ENCODE data around the gene C10orf95. TPM values are rescaled to one million over a fixed set of nuclear protein-coding genes. Genes with fewer than 3 reads are reported as not detected.
"Not testable (repeated sequence)": the region's sequence is repeated elsewhere in the genome, so short reads cannot be mapped to it uniquely, and the experiment has no call there.

Gene C10orf95
- total and polyA plus RNA-seq, 2 of the 13 experiments (the other 11 are each of a cell fraction or from before 2014, with no cell fraction given), result 0.05 to 0.07 TPM

GRCh38 chr10:102455893-102456471 is 4.6 kb upstream of the C10orf95 start:
- no peak for TF ChIP-seq IKZF5 (CRISPR knock-in tag; IDR thresholded peaks at IDR 0.05)
- no peak for TF ChIP-seq FOXA1 (IDR thresholded peaks at IDR 0.05)
- TF ChIP-seq FOXA1 (CRISPR knock-in tag; IDR thresholded peaks at IDR 0.05), result no peak
- 0 out of 4 replicates have a peak, but pooled peaks of 1 of the 2 experiments have one; percentile 35 for TF ChIP-seq ATF4 (CRISPR knock-in tag; IDR thresholded peaks at IDR 0.05)
- 0 out of 2 replicates have a peak, but pooled peaks have one; percentile 16 for TF ChIP-seq CEBPG (CRISPR knock-in tag; IDR thresholded peaks at IDR 0.05)
- no peak for TF ChIP-seq SOX5 (CRISPR knock-in tag; IDR thresholded peaks at IDR 0.05; ENCODE audit: borderline replicate concordance)
- no peak for TF ChIP-seq BCL3 (CRISPR knock-in tag; IDR thresholded peaks at IDR 0.05)
- 0 out of 2 replicates have a peak, but pooled peaks have one; percentile 6 for TF ChIP-seq CEBPB (IDR thresholded peaks at IDR 0.05; ENCODE audit: borderline replicate concordance, low read depth, low read length)
- no peak for TF ChIP-seq ZBTB46 (CRISPR knock-in tag; IDR thresholded peaks at IDR 0.05; ENCODE audit: borderline replicate concordance)
- TF ChIP-seq FOSL2 (CRISPR knock-in tag; IDR thresholded peaks at IDR 0.05), result peak; percentile 46
- no peak for TF ChIP-seq SETDB1 (CRISPR knock-in tag; IDR thresholded peaks at IDR 0.05; ENCODE audit: borderline replicate concordance)
- POLR2A ChIA-PET, result no interaction called here
- Histone ChIP-seq H3K79me2 (ENCODE audit: insufficient read depth, low read length) (peaks cover 7% of the 10 kb centered on the region), H2AFZ (ENCODE audit: low read length) (no peak overlapping the region), H3K4me1 (ENCODE audit: insufficient read depth, low read length) (peaks cover 47% of the 10 kb centered on the region), H3K4me3 (replicated peaks in 1 of 3; ENCODE audit: insufficient read depth in 1 of 3, low read depth in 2 of 3, low read length in 3 of 3) (no peak overlapping the region), H4K20me1 (ENCODE audit: insufficient read depth, low read length) (no peaks in the 10 kb centered on the region), H3K27me3 (ENCODE audit: control insufficient read depth in 1 of 2, insufficient read depth in 2 of 2, low read length in 2 of 2) (no peaks in the 10 kb centered on the region), H3K9ac (ENCODE audit: insufficient read depth, low read depth, low read length) (no peak overlapping the region), H3K9me3 (ENCODE audit: low read length) (no peaks in the 10 kb centered on the region), H3K27ac (ENCODE audit: extremely low read length, insufficient read depth, low read length) (no peak overlapping the region), H3K36me3 (replicated peaks in 1 of 2; ENCODE audit: control insufficient read depth in 1 of 2, insufficient read depth in 2 of 2, low read length in 2 of 2) (peaks cover 2 to 4% of the 10 kb centered on the region in 2 experiments; a peak in 3 of 5 replicates), H3K4me2 (ENCODE audit: low read depth, low read length) (no peak overlapping the region)
- DNase-seq (ENCODE audit: low spot score), result no peak
- no peak for FAIRE-seq
- in situ Hi-C loops (cut with HindIII; ENCODE audit: extremely low pct_ligation_motif_present, low pct_unique_long_range_greater_than_20kb), result no loop called here
- no peak for ATAC-seq
- CTCF ChIA-PET (ENCODE audit: low intra/inter-chr PET ratio, low total read pairs), result no interaction called here
- intact Hi-C loops (cut with micrococcal nuclease; ENCODE audit: unreplicated experiment), result no loop called here
- BruUV-seq (replicated peaks), result no TSS peak
- 94% methylated on average over 7 of the region's 7 CpGs for WGBS (ENCODE audit: low lambda C conversion rate)

- FAIRE-seq; intact Hi-C loops (cut with micrococcal nuclease; ENCODE audit: unreplicated experiment): not testable (repeated sequence)
These were observed 3.5 kb upstream of the C10orf95 start for GRCh38 chr10:102454662-102455487.

More at GRCh38 chr10:102454662-102455487, 3.5 kb upstream of the C10orf95 start:
- H3K4me2 ChIP-seq (ENCODE audit: low read depth, low read length); CTCF ChIA-PET (ENCODE audit: low intra/inter-chr PET ratio, low total read pairs); DNase-seq (ENCODE audit: low spot score); H2AFZ ChIP-seq (ENCODE audit: low read length); H4K20me1 ChIP-seq (ENCODE audit: insufficient read depth, low read length); H3K27ac ChIP-seq (ENCODE audit: extremely low read length, insufficient read depth, low read length); H3K79me2 ChIP-seq (ENCODE audit: insufficient read depth, low read length); H3K36me3 ChIP-seq (replicated peaks in 1 of 2; ENCODE audit: control insufficient read depth in 1 of 2, insufficient read depth in 2 of 2, low read length in 2 of 2); in situ Hi-C loops (cut with HindIII; ENCODE audit: extremely low pct_ligation_motif_present, low pct_unique_long_range_greater_than_20kb); H3K27me3 ChIP-seq (ENCODE audit: control insufficient read depth in 1 of 2, insufficient read depth in 2 of 2, low read length in 2 of 2); H3K9me3 ChIP-seq (ENCODE audit: low read length); H3K4me3 ChIP-seq (replicated peaks in 1 of 3; ENCODE audit: insufficient read depth in 1 of 3, low read depth in 2 of 3, low read length in 3 of 3); BruUV-seq (replicated peaks); POLR2A ChIA-PET; H3K9ac ChIP-seq (ENCODE audit: insufficient read depth, low read depth, low read length); ATAC-seq: not testable (repeated sequence)
- 93% methylated on average over 13 of the region's 13 CpGs for WGBS (ENCODE audit: low lambda C conversion rate)
- H3K4me1 ChIP-seq (ENCODE audit: insufficient read depth, low read length), result peaks cover 38% of the 10 kb centered on the region
